B cell (primary cell): ENCODE measurements around the gene SAA2. TPM values are rescaled to one million over a fixed set of nuclear protein-coding genes. Genes with fewer than 3 reads are reported as not detected.

Source experiments
- ATAC-seq: fragments of 200-7000 bp; cut with Tn5 transposase; one replicate; pipeline ENCODE4 v1.10.0; 2021; ENCODE audit warnings: low read depth, mild to moderate bottlenecking, moderate number of reproducible peaks, moderate library complexity
- CTCF ChIA-PET: fragments of 350-600 bp; sonication (Branson Sonifier 250); formaldehyde crosslinking; loops from one replicate; lab custom pipeline; 2021; ENCODE audit warnings: antibody characterized with exemption, inconsistent platforms; lab: Charles Lee
- POLR2A ChIA-PET: fragments of 350-600 bp; sonication (Branson Sonifier 250); formaldehyde crosslinking; loops from one replicate; lab custom pipeline; 2021; ENCODE audit warnings: antibody characterized with exemption; lab: Charles Lee
- DNase-seq: peaks from one replicate; pipeline ENCODE4 v3.0.0; 2013
- H2AFZ ChIP-seq: 2 replicates; pipeline ENCODE4 v1.6.1; 2012; ENCODE audit warnings: mild to moderate bottlenecking, low read depth, low read length; ENCODE audit not compliant: insufficient read depth, poor library complexity, severe bottlenecking
- H3K27ac ChIP-seq, 2 donors: 1 replicate in 1 of 2; 2 replicates in 1 of 2; pipeline ENCODE4 v1.5.1; 2012 to 2013; ENCODE audit warnings: low read length in 2 of 2, mild to moderate bottlenecking in 2 of 2, moderate library complexity in 1 of 2
- H3K27me3 ChIP-seq, 4 experiments: fragments of 200-600 bp in 1 of 4; sonication (generic) in 1 of 4; replicated peaks in 1 of 4; 1 replicate in 2 of 4; 2 replicates in 2 of 4; pipeline versions ENCODE4 v1.6.1 to v1.7.0; 2013 to 2016; ENCODE audit warnings: low read length in 3 of 4, mild to moderate bottlenecking in 2 of 4, mixed read lengths in 1 of 4, moderate library complexity in 1 of 4; ENCODE audit not compliant: insufficient read depth in 4 of 4, control insufficient read depth in 3 of 4; ENCODE audit errors: control extremely low read depth in 1 of 4
- H3K36me3 ChIP-seq, 2 experiments: replicated peaks in 1 of 2; 1 replicate in 1 of 2; 2 replicates in 1 of 2; pipeline versions ENCODE4 v1.6.1 to v1.7.1; 2013; ENCODE audit warnings: low read length in 1 of 2; ENCODE audit not compliant: insufficient read depth in 2 of 2, control insufficient read depth in 1 of 2; ENCODE audit errors: control extremely low read depth in 1 of 2, extremely low read depth in 1 of 2
- H3K4me1 ChIP-seq, 2 donors: fragments of 200-600 bp in 1 of 2; sonication (generic) in 1 of 2; 1 replicate in 1 of 2; 2 replicates in 1 of 2; pipeline versions ENCODE4 v1.5.1 to v1.6.1; 2013 to 2017; ENCODE audit warnings: low read length in 2 of 2; ENCODE audit not compliant: control insufficient read depth in 2 of 2, insufficient read depth in 2 of 2
- H3K4me2 ChIP-seq: replicated peaks from 2 replicates; pipeline ENCODE3; 2012; ENCODE audit warnings: mild to moderate bottlenecking, low read depth, low read length; ENCODE audit not compliant: poor library complexity, severe bottlenecking
- H3K4me3 ChIP-seq, 5 experiments: fragments of 200-600 bp in 1 of 5; sonication (generic) in 1 of 5; 1 replicate in 3 of 5; 2 replicates in 2 of 5; pipeline versions ENCODE4 v1.5.1 to v1.7.0; 2011 to 2016; ENCODE audit warnings: low read length in 4 of 5, mild to moderate bottlenecking in 4 of 5, low read depth in 2 of 5, control low read depth in 1 of 5, moderate library complexity in 1 of 5; ENCODE audit not compliant: insufficient read depth in 1 of 5; ENCODE audit errors: control extremely low read depth in 1 of 5, extremely low read depth in 1 of 5
- H3K79me2 ChIP-seq: fragments of 200-600 bp; sonication (generic); one replicate; pipeline ENCODE4 v1.6.0; 2016; ENCODE audit warnings: low read length; ENCODE audit not compliant: control insufficient read depth, insufficient read depth
- H3K9ac ChIP-seq: fragments of 200-600 bp; sonication (generic); 2 replicates; pipeline ENCODE4 v1.6.1; 2017; ENCODE audit warnings: mild to moderate bottlenecking, low read length, moderate library complexity
- H3K9me3 ChIP-seq, 3 donors: one replicate each; pipeline versions ENCODE4 v1.6.1 to v1.7.1; 2013; ENCODE audit warnings: low read length in 2 of 3; ENCODE audit not compliant: control insufficient read depth in 2 of 3, insufficient read depth in 1 of 3; ENCODE audit errors: control extremely low read depth in 1 of 3
- H4K20me1 ChIP-seq: 2 replicates; pipeline ENCODE4 v1.6.0; 2012; ENCODE audit warnings: mild to moderate bottlenecking, low read length; ENCODE audit not compliant: insufficient read depth, control insufficient read depth, poor library complexity, severe bottlenecking
- H3K27ac Mint-ChIP-seq: one replicate; pipeline ENCODE4 v1.8.0; 2021; ENCODE audit warnings: mixed read lengths
- H3K27me3 Mint-ChIP-seq: one replicate; pipeline ENCODE4 v1.8.0; 2021; ENCODE audit warnings: mixed read lengths
- H3K4me1 Mint-ChIP-seq: one replicate; pipeline ENCODE4 v1.8.0; 2021; ENCODE audit warnings: mixed read lengths
- H3K4me3 Mint-ChIP-seq: one replicate; pipeline ENCODE4 v1.8.0; 2021; ENCODE audit warnings: mixed read lengths
- H3K9me3 Mint-ChIP-seq: one replicate; pipeline ENCODE4 v1.8.0; 2022; ENCODE audit warnings: mixed read lengths; ENCODE audit not compliant: insufficient read depth
- CTCF ChIP-seq: fragments of 200-600 bp; IDR thresholded peaks from one replicate; pipeline ENCODE4 v1.8.0; 2022; ENCODE audit warnings: antibody characterized with exemption, mild to moderate bottlenecking
- EZH2 ChIP-seq: IDR thresholded peaks from 2 replicates; pipeline ENCODE4 v1.6.1; 2012; ENCODE audit warnings: borderline replicate concordance, low read depth, mild to moderate bottlenecking, moderate library complexity, low read length; ENCODE audit not compliant: insufficient read depth, poor library complexity, severe bottlenecking
- WGBS: methylation state at CpG from one replicate; pipeline ENCODE4 v1.1.5; 2013; ENCODE audit warnings: missing lambda C conversion rate; ENCODE audit not compliant: insufficient coverage; 5-methylcytosine and 5-hydroxymethylcytosine counted together
- intact Hi-C: fragments of 100-400 bp; cut with micrococcal nuclease; formaldehyde crosslinking; loops from one replicate; pipeline ENCODE4 v1.10.0; 2022
- polyA plus RNA-seq: library from polyadenylated mRNA; depleted of rRNA; stranded (reverse); fragments of >200 nt; gene quantifications from 2 replicates; pipeline ENCODE4 v1.2.3, GENCODE V29; 2012
- total RNA-seq, 2 donors: library from RNA; stranded (reverse); fragments of 120-200 nt in 1 of 2; gene quantifications; 1 replicate in 1 of 2; 2 replicates in 1 of 2; pipeline versions ENCODE4 v1.2.3 to v1.2.4, GENCODE V29; 2013 to 2022

The SAA2 gene
- total and polyA plus RNA-seq, 2 donors (not counting 1 experiment from before 2014, with no cell fraction given): not detected

DNA sequence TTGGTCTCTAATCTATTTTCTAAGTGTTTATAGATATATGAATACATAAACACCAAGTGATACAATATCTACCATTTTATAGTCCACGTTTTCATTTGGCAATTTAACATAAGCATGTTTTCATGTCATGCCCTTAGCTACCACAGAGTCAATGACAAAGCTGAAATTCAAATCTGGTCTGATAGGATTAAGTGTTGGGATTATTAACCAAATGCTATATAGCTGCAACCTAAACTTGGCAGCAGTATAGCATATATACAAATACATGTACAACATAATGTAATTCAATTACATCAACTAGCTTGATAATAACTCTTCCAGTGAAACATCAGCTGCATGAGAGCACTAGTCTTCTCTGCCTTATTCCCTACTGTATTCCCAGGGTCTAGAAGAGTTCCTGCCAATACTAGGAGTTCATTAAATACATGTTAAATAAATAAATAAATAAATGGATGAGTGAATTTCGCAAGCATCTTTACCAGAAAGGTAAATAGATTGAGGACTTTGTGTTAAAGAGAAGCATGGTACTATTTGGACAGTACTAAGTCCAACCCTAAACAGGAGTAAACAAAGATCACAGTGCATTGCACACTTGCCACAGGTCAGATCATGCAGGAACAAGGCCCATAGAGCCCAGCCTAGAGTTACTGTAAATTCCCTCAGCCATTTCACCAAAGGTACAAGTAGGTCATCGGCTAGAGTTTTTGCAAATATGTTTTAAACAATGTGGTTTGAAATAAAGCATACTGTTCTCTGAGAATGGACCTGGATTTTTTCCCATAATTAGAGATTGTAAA, 24.7 kb downstream of the SAA2 start:
- Histone ChIP-seq H3K9ac (no peak overlapping the region), H3K4me1 (peaks cover 15 to 18% of the 10 kb centered on the region in 2 donors), H3K27me3 (no peaks in the 10 kb centered on the region), H3K79me2 (no peaks in the 10 kb centered on the region), H3K4me2 (no peak overlapping the region), H4K20me1 (no peaks in the 10 kb centered on the region), H3K4me3 (no peak overlapping the region), H3K36me3 (no peaks in the 10 kb centered on the region), H2AFZ (no peak overlapping the region), H3K9me3 (peaks cover 0 to 16% (median under 1%) of the 10 kb centered on the region in 3 donors), H3K27ac (no peak overlapping the region)
- intact Hi-C loops: no loop called here
- H3K9me3 Mint-ChIP-seq: no peaks in the 10 kb centered on the region
- POLR2A ChIA-PET: no interaction called here
- peaks cover 3% of the 10 kb centered on the region for H3K27me3 Mint-ChIP-seq
- TF ChIP-seq EZH2 (no peak), CTCF (no peak)
- H3K4me1 Mint-ChIP-seq: peaks cover 7% of the 10 kb centered on the region
- ATAC-seq (no peak), DNase-seq (no peak)
- no CpG with 5 or more reads among the region's 3 CpGs for WGBS
- H3K4me3 Mint-ChIP-seq: no peak overlapping the region
- H3K27ac Mint-ChIP-seq: no peak overlapping the region
- CTCF ChIA-PET: no interaction called here

GRCh38 chr11:18222814-18223421, 25.6 kb downstream of the SAA2 start:
- Histone ChIP-seq H3K9me3 (peaks cover 0 to 16% (median 0%) of the 10 kb centered on the region in 3 donors), H4K20me1 (no peaks in the 10 kb centered on the region), H3K4me1 (peaks cover 9 to 12% of the 10 kb centered on the region in 2 donors), H3K27ac (no peak overlapping the region), H3K9ac (no peak overlapping the region), H3K36me3 (no peaks in the 10 kb centered on the region), H3K4me2 (no peak overlapping the region), H3K79me2 (no peaks in the 10 kb centered on the region), H3K27me3 (no peaks in the 10 kb centered on the region), H2AFZ (no peak overlapping the region), H3K4me3 (no peak overlapping the region)
- POLR2A ChIA-PET: no interaction called here
- Mint-ChIP-seq H3K4me3 (no peak overlapping the region), H3K9me3 (no peaks in the 10 kb centered on the region), H3K27me3 (peaks cover 3% of the 10 kb centered on the region), H3K27ac (no peak overlapping the region), H3K4me1 (no peaks in the 10 kb centered on the region)
- DNase-seq (no peak), ATAC-seq (no peak)
- TF ChIP-seq EZH2 (no peak), CTCF (no peak)
- CTCF ChIA-PET: no interaction called here
- intact Hi-C loops: no loop called here
- 92% methylated on average over 1 of the region's 3 CpGs for WGBS
